DOHH2 (cell line): ENCODE data around the gene TMEM39A.

Experiments
- H3F3A ChIP-seq: fragments of 200-600 bp; sonication (generic), shearing (Covaris generic); 2 replicates; pipeline ENCODE4 v1.6.0; 2016; ENCODE audit warnings: antibody characterized with exemption, mild to moderate bottlenecking; ENCODE audit not compliant: control insufficient read depth, insufficient read depth
- H3K27ac ChIP-seq: fragments of 200-600 bp; sonication (generic); 2 replicates; pipeline ENCODE4 v1.5.1; 2014; ENCODE audit warnings: low read depth, mild to moderate bottlenecking, low read length, moderate library complexity
- H3K27me3 ChIP-seq: fragments of 200-600 bp; sonication (generic); 2 replicates; pipeline ENCODE4 v1.6.1; 2014; ENCODE audit warnings: mild to moderate bottlenecking, low read length, mixed read lengths; ENCODE audit not compliant: control insufficient read depth
- H3K36me3 ChIP-seq: fragments of 200-600 bp; sonication (generic); 2 replicates; pipeline ENCODE4 v1.6.1; 2014; ENCODE audit warnings: mild to moderate bottlenecking, low read length, moderate library complexity, mixed read lengths; ENCODE audit not compliant: control insufficient read depth
- H3K4me1 ChIP-seq: fragments of 200-600 bp; sonication (generic); 2 replicates; pipeline ENCODE4 v1.6.1; 2014; ENCODE audit warnings: mild to moderate bottlenecking, low read length, mixed read lengths; ENCODE audit not compliant: control insufficient read depth
- H3K4me2 ChIP-seq: fragments of 200-600 bp; sonication (generic); 2 replicates; pipeline ENCODE4 v1.6.0; 2014; ENCODE audit warnings: mild to moderate bottlenecking, low read length, moderate library complexity
- H3K4me3 ChIP-seq: fragments of 200-600 bp; sonication (generic); 2 replicates; pipeline ENCODE4 v1.5.1; 2014; ENCODE audit warnings: mild to moderate bottlenecking, low read length, mixed read lengths
- H3K79me2 ChIP-seq: fragments of 200-600 bp; sonication (generic); 2 replicates; pipeline ENCODE4 v1.6.1; 2014; ENCODE audit warnings: mild to moderate bottlenecking, low read length, mixed read lengths; ENCODE audit not compliant: control insufficient read depth
- H3K9me2 ChIP-seq: fragments of 200-600 bp; sonication (generic); replicated peaks from 2 replicates; pipeline ENCODE4 v1.6.1; 2014; ENCODE audit warnings: mild to moderate bottlenecking, low read length, mixed read lengths; ENCODE audit not compliant: control insufficient read depth
- H3K9me3 ChIP-seq: fragments of 200-600 bp; sonication (generic); 2 replicates; pipeline ENCODE4 v1.6.1; 2014; ENCODE audit warnings: antibody characterized with exemption, low read length, mixed read lengths; ENCODE audit not compliant: control insufficient read depth, insufficient read depth
- H4K20me1 ChIP-seq: fragments of 200-600 bp; sonication (generic); 2 replicates; pipeline ENCODE4 v1.6.0; 2014; ENCODE audit warnings: low read depth, mild to moderate bottlenecking, antibody characterized with exemption, low read length, moderate library complexity; ENCODE audit not compliant: control insufficient read depth, insufficient read depth
- CTCF ChIP-seq: fragments of 200-600 bp; sonication (generic); IDR thresholded peaks from one replicate; pipeline ENCODE4 v1.5.1; 2014; ENCODE audit warnings: antibody characterized with exemption, mild to moderate bottlenecking, low read depth, low read length; ENCODE audit not compliant: poor library complexity, severe bottlenecking
- EZH2phosphoT487 ChIP-seq: fragments of 200-600 bp; sonication (generic); IDR thresholded peaks from 2 replicates; pipeline ENCODE4 v1.6.1; 2017; ENCODE audit warnings: borderline replicate concordance, mild to moderate bottlenecking, antibody characterized with exemption, low read length, moderate library complexity, mixed read lengths

The TMEM39A gene

GRCh38 chr3:119396870-119397269 is 66.5 kb downstream of the TMEM39A start:
- H3K27me3 ChIP-seq, result no peaks in the 10 kb centered on the region
- TF ChIP-seq CTCF, result no peak
- no peak for TF ChIP-seq EZH2phosphoT487

GRCh38 chr3:119395923-119396358 is 67.5 kb downstream of the TMEM39A start:
- H3K27me3 ChIP-seq, result no peaks in the 10 kb centered on the region
- no peak overlapping the region for H3K27ac ChIP-seq
- H3F3A ChIP-seq, result no peaks in the 10 kb centered on the region
- no peak for TF ChIP-seq CTCF
- peaks cover 4% of the 10 kb centered on the region for H3K4me1 ChIP-seq
- H3K36me3 ChIP-seq, result no peaks in the 10 kb centered on the region
- H3K79me2 ChIP-seq, result no peaks in the 10 kb centered on the region
- H3K4me2 ChIP-seq, result no peak overlapping the region
- no peaks in the 10 kb centered on the region for H3K9me3 ChIP-seq
- no peaks in the 10 kb centered on the region for H4K20me1 ChIP-seq
- no peaks in the 10 kb centered on the region for H3K9me2 ChIP-seq
- no peak overlapping the region for H3K4me3 ChIP-seq

More at GRCh38 chr3:119396870-119397269, 66.5 kb downstream of the TMEM39A start:
- H3K27ac ChIP-seq, result no peak overlapping the region
- no peaks in the 10 kb centered on the region for H3K9me3 ChIP-seq
- no peak overlapping the region for H3K4me3 ChIP-seq
- no peaks in the 10 kb centered on the region for H3K79me2 ChIP-seq
- no peaks in the 10 kb centered on the region for H3K36me3 ChIP-seq
- no peaks in the 10 kb centered on the region for H4K20me1 ChIP-seq
- peaks cover 11% of the 10 kb centered on the region for H3K4me1 ChIP-seq
- H3F3A ChIP-seq, result no peaks in the 10 kb centered on the region
- H3K4me2 ChIP-seq, result no peak overlapping the region
- no peaks in the 10 kb centered on the region for H3K9me2 ChIP-seq

GRCh38 chr3:119388577-119388976 is 74.8 kb downstream of the TMEM39A start:
- no peaks in the 10 kb centered on the region for H3F3A ChIP-seq
- H3K4me3 ChIP-seq, result no peak overlapping the region
- TF ChIP-seq EZH2phosphoT487 (no peak), CTCF (no peak)
- H4K20me1 ChIP-seq, result no peaks in the 10 kb centered on the region
- H3K79me2 ChIP-seq, result no peaks in the 10 kb centered on the region
- H3K4me1 ChIP-seq, result no peaks in the 10 kb centered on the region
- no peaks in the 10 kb centered on the region; the same call in 1 of the 2 replicates for H3K27me3 ChIP-seq
- H3K36me3 ChIP-seq, result no peaks in the 10 kb centered on the region
- no peaks in the 10 kb centered on the region for H3K9me2 ChIP-seq
- no peak overlapping the region for H3K27ac ChIP-seq
- no peaks in the 10 kb centered on the region for H3K9me3 ChIP-seq
- no peak overlapping the region for H3K4me2 ChIP-seq

GRCh38 chr3:119382134-119382533 is 81.3 kb downstream of the TMEM39A start:
- no peaks in the 10 kb centered on the region for H3K36me3 ChIP-seq
- H3K4me3 ChIP-seq, result no peak overlapping the region
- no peaks in the 10 kb centered on the region for H3K9me3 ChIP-seq
- H3K79me2 ChIP-seq, result no peaks in the 10 kb centered on the region
- no peak overlapping the region for H3K4me2 ChIP-seq
- no peaks in the 10 kb centered on the region for H3F3A ChIP-seq
- TF ChIP-seq EZH2phosphoT487, result no peak
- TF ChIP-seq CTCF, result no peak
- no peak overlapping the region for H3K27ac ChIP-seq
- H3K4me1 ChIP-seq, result no peaks in the 10 kb centered on the region
- no peaks in the 10 kb centered on the region for H4K20me1 ChIP-seq
- peaks cover 4% of the 10 kb centered on the region; the same call in 1 of the 2 replicates for H3K27me3 ChIP-seq
- H3K9me2 ChIP-seq, result no peaks in the 10 kb centered on the region
